CD4-positive, alpha-beta T cell treated with Interleukin-4 for 4 hours (primary cell): Measurements from ENCODE around the gene NCAPG.

Experiments used
- DNase-seq: peaks from one replicate; pipeline ENCODE4 v3.0.0-alpha.2; 2020

The NCAPG gene

DNA sequence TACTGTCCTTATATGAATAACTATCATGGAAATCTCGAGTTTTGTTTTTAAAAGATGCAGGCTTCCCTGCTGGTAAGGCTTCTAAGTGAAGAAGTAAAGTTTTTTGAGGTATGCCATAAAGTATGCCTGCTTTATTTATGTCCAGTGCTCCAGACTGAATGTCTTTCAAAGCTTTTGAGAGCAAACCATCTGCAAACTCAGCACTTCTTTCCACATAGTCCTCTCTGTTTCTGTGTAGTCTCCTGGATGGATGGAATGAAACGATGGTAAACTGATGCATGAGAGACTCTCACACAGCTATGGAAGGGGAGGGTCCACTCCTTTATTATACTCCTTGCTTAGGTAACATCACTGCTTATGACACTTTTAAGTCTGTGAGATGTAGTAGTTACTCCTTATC, 73.7 kb downstream of the NCAPG start:
- no peak for DNase-seq

DNA sequence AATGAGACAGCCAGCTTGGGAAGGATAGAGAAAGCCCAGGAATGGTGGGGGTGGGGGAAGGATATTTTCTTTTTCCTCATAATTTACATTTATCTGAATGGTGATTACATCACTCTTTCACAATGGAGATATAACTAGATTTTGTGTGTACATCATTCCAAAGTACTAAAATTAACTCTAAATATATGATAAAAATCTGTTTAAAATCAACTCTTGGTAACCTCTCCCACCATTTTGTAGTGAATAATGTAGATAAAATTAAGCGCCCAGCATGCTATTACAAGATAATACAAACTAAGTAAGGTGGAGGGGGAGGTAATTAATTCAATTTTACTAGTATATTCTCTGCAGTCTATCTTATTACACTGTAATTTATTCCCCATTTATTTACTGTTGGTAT, 78.9 kb downstream of the NCAPG start:
- DNase-seq: no peak

DNA sequence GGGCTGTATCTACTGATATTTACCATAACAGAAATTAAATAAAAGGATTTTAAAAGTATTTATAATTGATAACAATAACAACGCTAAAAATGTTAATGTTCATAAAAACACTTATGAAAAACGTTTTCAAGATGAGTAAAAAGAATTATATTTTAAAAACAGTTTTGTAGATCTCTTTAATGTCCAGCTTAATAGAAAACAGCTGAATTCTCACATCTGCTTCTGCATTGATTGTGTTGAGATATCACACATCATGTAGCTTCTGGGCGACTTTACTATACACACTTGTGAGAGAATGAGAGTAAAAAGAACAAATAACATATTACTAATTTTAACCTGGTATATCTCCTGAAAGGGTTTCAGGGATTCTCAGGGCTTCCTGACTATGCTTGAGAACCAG, 83.6 kb downstream of the NCAPG start:
- no peak for DNase-seq
